ENCODE data around the gene PIM3.

Gene PIM3

GRCh38 chr22:49946612-49947295 lies 13.8 kb upstream of the PIM3 start:
- no peaks in the 10 kb centered on the region for H4K20me1 ChIP-seq (ENCODE audit: insufficient read depth)
- H3K9ac ChIP-seq, result no peak overlapping the region
- H2AFZ ChIP-seq (ENCODE audit: low read depth), result no peak overlapping the region
- no peak for TF ChIP-seq CTCF (conservative IDR thresholded peaks at IDR 0.05; ENCODE audit: low read depth, low read length)
- H3K36me3 ChIP-seq (ENCODE audit: insufficient read depth), result no peaks in the 10 kb centered on the region
- H3K4me3 ChIP-seq (IDR thresholded peaks at IDR 0.05; ENCODE audit: insufficient read depth, low read depth, low read length), result no peak overlapping the region
- no peak overlapping the region for H3K4me2 ChIP-seq
- no peak overlapping the region for H3K27ac ChIP-seq
- H3K79me2 ChIP-seq (ENCODE audit: insufficient read depth, low read depth), result no peaks in the 10 kb centered on the region
- no peaks in the 10 kb centered on the region for H3K27me3 ChIP-seq (ENCODE audit: insufficient read depth, low read depth)
- peaks cover 6% of the 10 kb centered on the region for H3K4me1 ChIP-seq (ENCODE audit: low read depth, poor library complexity, severe bottlenecking)

GRCh38 chr22:49947296-49947622 lies 13.3 kb upstream of the PIM3 start:
- H3K4me2 ChIP-seq, result no peak overlapping the region
- H3K4me1 ChIP-seq (ENCODE audit: low read depth, poor library complexity, severe bottlenecking), result peaks cover 6% of the 10 kb centered on the region
- no peaks in the 10 kb centered on the region for H4K20me1 ChIP-seq (ENCODE audit: insufficient read depth)
- H3K27ac ChIP-seq, result no peak overlapping the region
- no peak overlapping the region for H2AFZ ChIP-seq (ENCODE audit: low read depth)
- no peaks in the 10 kb centered on the region for H3K36me3 ChIP-seq (ENCODE audit: insufficient read depth)
- no peak for TF ChIP-seq CTCF (conservative IDR thresholded peaks at IDR 0.05; ENCODE audit: low read depth, low read length)
- H3K4me3 ChIP-seq (IDR thresholded peaks at IDR 0.05; ENCODE audit: insufficient read depth, low read depth, low read length), result no peak overlapping the region
- no peaks in the 10 kb centered on the region for H3K79me2 ChIP-seq (ENCODE audit: insufficient read depth, low read depth)
- H3K27me3 ChIP-seq (ENCODE audit: insufficient read depth, low read depth), result no peaks in the 10 kb centered on the region
- H3K9ac ChIP-seq, result no peak overlapping the region

GRCh38 chr22:49948116-49948957 lies 12.2 kb upstream of the PIM3 start:
- Histone ChIP-seq H3K36me3 (ENCODE audit: insufficient read depth) (no peaks in the 10 kb centered on the region), H4K20me1 (ENCODE audit: insufficient read depth) (no peaks in the 10 kb centered on the region), H3K4me3 (IDR thresholded peaks at IDR 0.05; ENCODE audit: insufficient read depth, low read depth, low read length) (no peak overlapping the region), H3K4me1 (ENCODE audit: low read depth, poor library complexity, severe bottlenecking) (peaks cover 6% of the 10 kb centered on the region), H3K79me2 (ENCODE audit: insufficient read depth, low read depth) (no peaks in the 10 kb centered on the region), H3K27me3 (ENCODE audit: insufficient read depth, low read depth) (no peaks in the 10 kb centered on the region), H3K27ac (no peak overlapping the region), H3K4me2 (no peak overlapping the region), H3K9ac (no peak overlapping the region), H2AFZ (ENCODE audit: low read depth) (no peak overlapping the region)
- TF ChIP-seq CTCF (conservative IDR thresholded peaks at IDR 0.05; ENCODE audit: low read depth, low read length), result no peak

- Histone ChIP-seq H3K9ac (no peak overlapping the region), H4K20me1 (ENCODE audit: insufficient read depth) (no peaks in the 10 kb centered on the region), H3K4me1 (ENCODE audit: low read depth, poor library complexity, severe bottlenecking) (peaks cover 6% of the 10 kb centered on the region), H3K27ac (no peak overlapping the region), H3K36me3 (ENCODE audit: insufficient read depth) (no peaks in the 10 kb centered on the region), H3K4me3 (IDR thresholded peaks at IDR 0.05; ENCODE audit: insufficient read depth, low read depth, low read length) (no peak overlapping the region), H3K79me2 (ENCODE audit: insufficient read depth, low read depth) (no peaks in the 10 kb centered on the region), H3K4me2 (no peak overlapping the region), H2AFZ (ENCODE audit: low read depth) (no peak overlapping the region), H3K27me3 (ENCODE audit: insufficient read depth, low read depth) (no peaks in the 10 kb centered on the region)
- TF ChIP-seq CTCF (conservative IDR thresholded peaks at IDR 0.05; ENCODE audit: low read depth, low read length), result no peak
These were observed 11.3 kb upstream of the PIM3 start for GRCh38 chr22:49948958-49949913.
